Pancreas (tissue), 10 donors: ENCODE results near the gene SORCS2. TPM values are rescaled to one million over a fixed set of nuclear protein-coding genes. Genes with fewer than 3 reads are reported as not detected.

Source experiments
- ATAC-seq, 4 donors: fragments of 200-7000 bp; cut with Tn5 transposase; one replicate each; pipeline versions ENCODE4 v1.8.0 to v1.9.1; 2020; ENCODE audit warnings: mild to moderate bottlenecking in 4 of 4, moderate library complexity in 4 of 4
- DNase-seq, 6 donors: peaks; one replicate each; pipeline ENCODE4 v3.0.0-alpha.2; 2020
- FAIRE-seq: peaks from 2 replicates; lab custom pipeline; 2012; peaks lifted over from hg19 to GRCh38; lab: Jason Lieb, UNC
- H3K27ac ChIP-seq, 4 donors: fragments of 200-600 bp; sonication (generic); 1 replicate in 3 of 4; 2 replicates in 1 of 4; pipeline versions ENCODE4 v1.5.0 to v1.8.0; 2020
- H3K27me3 ChIP-seq, 4 donors: fragments of 200-600 bp; one replicate each; pipeline ENCODE4 v1.8.0; 2021
- H3K36me3 ChIP-seq, 3 donors: fragments of 200-600 bp; sonication (generic) in 1 of 3; one replicate each; pipeline versions ENCODE4 v1.5.0 to v1.8.0; 2020 to 2021
- H3K4me1 ChIP-seq, 3 donors: fragments of 200-600 bp; one replicate each; pipeline ENCODE4 v1.8.0; 2021
- H3K4me3 ChIP-seq, 4 donors: fragments of 200-600 bp; sonication (generic) in 2 of 4; one replicate each; pipeline versions ENCODE4 v1.5.0 to v1.8.0; 2020 to 2021
- H3K9me3 ChIP-seq, 4 donors: fragments of 200-600 bp; one replicate each; pipeline ENCODE4 v1.8.0; 2021
- WGBS, 2 donors: extraction: QIAGEN DNeasy Blood & Tissue Kit; methylation state at CpG; one replicate each; pipeline ENCODE4 v1.1.7; 2013; 5-methylcytosine and 5-hydroxymethylcytosine counted together
- intact Hi-C, 3 donors: fragments of 100-400 bp; cut with DNase I; formaldehyde crosslinking; loops; one replicate each; pipeline versions ENCODE4 v1.11.1 to v1.14.2; 2022
- polyA plus RNA-seq, 2 donors: library from polyadenylated mRNA; stranded (reverse); fragments of 200-250 nt; gene quantifications; one replicate each; pipeline ENCODE4 v1.2.3, GENCODE V29; 2013
- total RNA-seq, 6 donors: library from RNA; stranded (reverse); fragmentation: NEBNext Ultra II Directional in 4 of 6; extraction: Animal tissue kit (Norgen Biotek cat#: 25700) in 4 of 6; gene quantifications; one replicate each; pipeline versions ENCODE4 v1.2.1 to v1.2.4, GENCODE V29; 2021 to 2023
- TF ChIP-seq, protein P1 (sequence below), 4 donors: fragments of 200-600 bp; sonication (generic) in 3 of 4; IDR thresholded peaks; one replicate each; pipeline versions ENCODE4 v1.5.0 to v1.8.0; 2021; ENCODE audit warnings: antibody characterized with exemption in 4 of 4
- donor health status: healthy with polysubstance abuse.
- donor health status: DM: no; HTN: no; CAD: no; lungs with moderate emphysema.
- donor health status: DM: no; HTN: no; CAD: no.
- donor health status: control.
- donor health status: control.
- donor health status: Bipolar disorder and iron deficiency.
- donor health status: DM: yes; HTN: yes; CAD: no.
- donor health status: DM: no; HTN: no; CAD: no.
- donor health status: DM: no; HTN: no; CAD: no.
- donor health status: DM: yes; HTN: yes; CAD: no.

Gene SORCS2
- total and polyA plus RNA-seq, 8 donors: 0.14 to 1.7 (median 0.42) TPM

DNA sequence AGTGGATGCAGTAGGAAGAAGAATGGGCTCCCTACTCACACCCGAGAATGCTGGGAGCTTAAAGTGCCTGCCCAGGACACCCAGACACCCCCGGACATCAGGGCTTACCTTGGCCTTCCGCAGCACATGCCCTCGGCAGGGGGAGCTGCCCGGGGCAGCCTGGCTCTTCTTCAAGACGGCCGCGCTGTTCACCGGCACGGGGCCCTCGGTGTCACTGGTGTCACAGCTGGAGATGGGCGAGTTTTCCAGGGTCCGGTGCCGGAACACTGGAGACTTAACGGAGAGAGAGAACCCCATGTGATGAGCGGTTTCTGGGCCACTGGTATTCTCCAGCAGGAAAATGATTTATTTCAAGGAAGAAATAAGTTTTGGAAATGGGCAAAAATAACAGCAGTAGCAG lies 576.4 kb downstream of the SORCS2 start:
- H3K4me1 ChIP-seq: no peaks in the 10 kb centered on the region
- H3K9me3 ChIP-seq: no peaks in the 10 kb centered on the region
- H3K27ac ChIP-seq: no peak overlapping the region
- no peaks in the 10 kb centered on the region for H3K27me3 ChIP-seq
- peaks cover 0 to 12% (median 0%) of the 10 kb centered on the region in 3 donors for H3K36me3 ChIP-seq
- intact Hi-C loops: no loop called here
- DNase-seq: no peak
- WGBS, 2 donors: 90 to 93% methylated on average over 16 of the region's 16 CpGs
- TF ChIP-seq, protein P1, sequence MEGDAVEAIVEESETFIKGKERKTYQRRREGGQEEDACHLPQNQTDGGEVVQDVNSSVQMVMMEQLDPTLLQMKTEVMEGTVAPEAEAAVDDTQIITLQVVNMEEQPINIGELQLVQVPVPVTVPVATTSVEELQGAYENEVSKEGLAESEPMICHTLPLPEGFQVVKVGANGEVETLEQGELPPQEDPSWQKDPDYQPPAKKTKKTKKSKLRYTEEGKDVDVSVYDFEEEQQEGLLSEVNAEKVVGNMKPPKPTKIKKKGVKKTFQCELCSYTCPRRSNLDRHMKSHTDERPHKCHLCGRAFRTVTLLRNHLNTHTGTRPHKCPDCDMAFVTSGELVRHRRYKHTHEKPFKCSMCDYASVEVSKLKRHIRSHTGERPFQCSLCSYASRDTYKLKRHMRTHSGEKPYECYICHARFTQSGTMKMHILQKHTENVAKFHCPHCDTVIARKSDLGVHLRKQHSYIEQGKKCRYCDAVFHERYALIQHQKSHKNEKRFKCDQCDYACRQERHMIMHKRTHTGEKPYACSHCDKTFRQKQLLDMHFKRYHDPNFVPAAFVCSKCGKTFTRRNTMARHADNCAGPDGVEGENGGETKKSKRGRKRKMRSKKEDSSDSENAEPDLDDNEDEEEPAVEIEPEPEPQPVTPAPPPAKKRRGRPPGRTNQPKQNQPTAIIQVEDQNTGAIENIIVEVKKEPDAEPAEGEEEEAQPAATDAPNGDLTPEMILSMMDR (IDR thresholded peaks at IDR 0.05): no peak
- ATAC-seq: no peak
- no peak overlapping the region for H3K4me3 ChIP-seq
- no peak for FAIRE-seq

DNA sequence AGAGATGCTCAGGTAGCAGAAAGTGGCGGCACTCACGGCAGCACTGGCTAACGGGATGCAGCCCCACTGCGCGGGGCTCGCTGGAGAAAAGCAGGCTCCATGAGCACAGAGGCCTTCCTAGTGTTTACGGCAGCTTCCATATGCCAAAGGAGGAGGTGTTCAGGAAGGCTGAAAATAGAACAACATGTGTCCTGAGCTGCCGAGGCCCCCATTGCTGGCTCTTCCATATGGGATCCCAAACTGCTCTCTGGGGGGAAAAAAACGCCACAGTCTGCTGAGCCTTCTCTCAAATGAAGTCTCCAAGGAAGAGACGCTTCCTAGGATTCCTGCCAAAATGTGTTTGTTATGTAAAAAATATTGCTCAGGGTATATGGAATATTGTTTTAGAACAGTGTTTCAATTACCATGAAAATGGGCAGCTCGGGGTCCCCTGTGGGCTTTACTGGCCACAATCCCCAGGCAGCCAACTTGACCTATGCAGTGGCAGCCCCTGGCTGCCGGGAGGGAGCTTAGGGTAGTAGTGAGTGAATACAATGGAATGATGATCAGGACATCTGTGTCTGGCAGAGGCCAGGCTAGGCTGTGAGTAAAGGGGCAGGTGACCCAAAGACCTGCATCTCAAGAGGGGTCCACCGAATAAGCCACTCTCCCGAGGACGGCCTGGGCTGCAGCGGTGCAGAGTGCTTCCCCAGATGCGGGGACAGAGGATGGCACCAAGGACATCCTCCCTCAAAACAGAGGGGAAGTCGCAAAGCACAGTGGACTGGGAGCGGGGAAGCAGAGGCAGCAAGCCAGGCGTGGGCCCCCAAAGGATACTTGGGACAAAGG lies 577.3 kb downstream of the SORCS2 start:
- intact Hi-C loops: no loop called here
- FAIRE-seq (no peak), ATAC-seq (no peak), DNase-seq (no peak)
- TF ChIP-seq, protein P1 (IDR thresholded peaks at IDR 0.05): no peak
- peaks cover 0 to 12% (median 0%) of the 10 kb centered on the region in 3 donors for H3K36me3 ChIP-seq
- H3K27me3 ChIP-seq: no peaks in the 10 kb centered on the region
- no peaks in the 10 kb centered on the region for H3K4me1 ChIP-seq
- 88 to 90% methylated on average over 20 of the region's 20 CpGs for WGBS, 2 donors
- H3K27ac ChIP-seq: no peak overlapping the region
- H3K9me3 ChIP-seq: no peaks in the 10 kb centered on the region
- no peak overlapping the region for H3K4me3 ChIP-seq

DNA sequence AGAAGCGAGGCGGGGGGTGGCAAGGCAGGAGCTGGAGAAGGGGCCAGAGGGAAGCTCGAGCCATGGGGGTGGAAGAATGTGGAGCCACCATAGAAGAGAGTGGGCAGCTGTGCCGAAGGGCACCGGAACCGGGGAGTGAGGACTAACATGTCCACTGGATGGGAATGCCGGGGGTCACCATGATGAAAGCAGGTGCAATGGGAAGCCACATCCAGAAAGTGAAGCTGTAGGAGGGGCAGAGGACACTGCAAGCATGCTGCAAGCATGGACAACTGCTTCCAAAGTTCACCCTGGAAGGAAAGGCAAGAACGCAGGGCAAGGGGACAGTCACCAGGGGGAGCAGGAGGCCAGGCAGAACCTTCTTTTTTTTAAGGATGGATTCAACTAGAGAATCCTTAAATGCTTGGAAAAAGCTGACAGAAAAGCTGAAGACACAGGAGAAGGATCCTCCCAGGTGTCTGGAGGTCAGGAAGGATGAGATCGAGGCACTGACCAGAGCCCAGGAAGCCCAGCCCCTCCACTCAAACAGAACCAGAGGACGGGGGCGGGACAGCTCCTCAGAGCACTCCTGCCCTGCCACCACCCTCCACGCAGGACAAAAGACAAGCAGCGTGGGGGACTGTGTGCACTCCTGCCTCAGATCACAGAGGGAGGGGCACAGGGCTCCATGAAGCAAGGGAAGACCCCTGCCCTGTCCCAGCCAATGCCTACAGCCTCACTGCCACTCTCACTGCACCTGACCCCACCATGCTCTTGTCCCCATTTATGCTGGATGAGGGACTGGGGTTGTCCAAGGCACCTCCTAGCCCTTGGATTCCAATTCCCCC lies 578.1 kb downstream of the SORCS2 start:
- H3K4me1 ChIP-seq: no peaks in the 10 kb centered on the region
- FAIRE-seq: no peak
- H3K36me3 ChIP-seq: peaks cover 0 to 12% (median 0%) of the 10 kb centered on the region in 3 donors
- TF ChIP-seq, protein P1 (IDR thresholded peaks at IDR 0.05): peak in 1 of 4 donors; percentile 6
- H3K27ac ChIP-seq: no peak overlapping the region
- H3K9me3 ChIP-seq: no peaks in the 10 kb centered on the region
- DNase-seq: no peak
- H3K4me3 ChIP-seq: no peak overlapping the region
- 82 to 94% methylated on average over 13 of the region's 13 CpGs for WGBS, 2 donors
- intact Hi-C loops: no loop called here
- H3K27me3 ChIP-seq: no peaks in the 10 kb centered on the region
- peak in 1 of 4 donors; percentile 37 for ATAC-seq

DNA sequence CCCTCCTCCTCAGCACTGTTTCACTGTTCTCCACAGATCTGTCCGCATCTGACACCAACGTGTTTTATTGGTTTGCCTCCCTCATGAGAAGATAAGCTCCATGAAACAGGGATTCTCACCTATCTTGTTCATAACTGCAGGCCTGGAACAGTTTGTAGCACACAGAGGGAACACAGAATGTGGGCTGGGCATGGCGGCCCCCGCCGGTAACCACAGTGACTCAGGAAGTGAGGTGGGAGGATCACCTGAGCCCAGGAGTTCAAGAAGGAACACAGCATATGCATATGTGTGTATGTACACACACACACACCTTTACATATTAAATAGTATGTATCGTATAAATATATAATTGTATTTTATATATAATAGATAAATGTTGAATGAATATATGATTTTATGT lies 578.7 kb downstream of the SORCS2 start:
- TF ChIP-seq, protein P1 (IDR thresholded peaks at IDR 0.05): no peak
- no peak overlapping the region for H3K27ac ChIP-seq
- H3K27me3 ChIP-seq: no peaks in the 10 kb centered on the region
- H3K9me3 ChIP-seq: no peaks in the 10 kb centered on the region
- peaks cover 0 to 12% (median 0%) of the 10 kb centered on the region in 3 donors for H3K36me3 ChIP-seq
- no peak overlapping the region for H3K4me3 ChIP-seq
- no peak for DNase-seq
- ATAC-seq: no peak
- WGBS, 2 donors: 86 to 87% methylated on average over 6 of the region's 6 CpGs
- no peaks in the 10 kb centered on the region for H3K4me1 ChIP-seq
- FAIRE-seq: no peak
- intact Hi-C loops: no loop called here
